Measurements from ENCODE around the gene BCO2.

The BCO2 gene, protein sequence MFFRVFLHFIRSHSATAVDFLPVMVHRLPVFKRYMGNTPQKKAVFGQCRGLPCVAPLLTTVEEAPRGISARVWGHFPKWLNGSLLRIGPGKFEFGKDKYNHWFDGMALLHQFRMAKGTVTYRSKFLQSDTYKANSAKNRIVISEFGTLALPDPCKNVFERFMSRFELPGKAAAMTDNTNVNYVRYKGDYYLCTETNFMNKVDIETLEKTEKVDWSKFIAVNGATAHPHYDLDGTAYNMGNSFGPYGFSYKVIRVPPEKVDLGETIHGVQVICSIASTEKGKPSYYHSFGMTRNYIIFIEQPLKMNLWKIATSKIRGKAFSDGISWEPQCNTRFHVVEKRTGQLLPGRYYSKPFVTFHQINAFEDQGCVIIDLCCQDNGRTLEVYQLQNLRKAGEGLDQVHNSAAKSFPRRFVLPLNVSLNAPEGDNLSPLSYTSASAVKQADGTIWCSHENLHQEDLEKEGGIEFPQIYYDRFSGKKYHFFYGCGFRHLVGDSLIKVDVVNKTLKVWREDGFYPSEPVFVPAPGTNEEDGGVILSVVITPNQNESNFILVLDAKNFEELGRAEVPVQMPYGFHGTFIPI

DNA sequence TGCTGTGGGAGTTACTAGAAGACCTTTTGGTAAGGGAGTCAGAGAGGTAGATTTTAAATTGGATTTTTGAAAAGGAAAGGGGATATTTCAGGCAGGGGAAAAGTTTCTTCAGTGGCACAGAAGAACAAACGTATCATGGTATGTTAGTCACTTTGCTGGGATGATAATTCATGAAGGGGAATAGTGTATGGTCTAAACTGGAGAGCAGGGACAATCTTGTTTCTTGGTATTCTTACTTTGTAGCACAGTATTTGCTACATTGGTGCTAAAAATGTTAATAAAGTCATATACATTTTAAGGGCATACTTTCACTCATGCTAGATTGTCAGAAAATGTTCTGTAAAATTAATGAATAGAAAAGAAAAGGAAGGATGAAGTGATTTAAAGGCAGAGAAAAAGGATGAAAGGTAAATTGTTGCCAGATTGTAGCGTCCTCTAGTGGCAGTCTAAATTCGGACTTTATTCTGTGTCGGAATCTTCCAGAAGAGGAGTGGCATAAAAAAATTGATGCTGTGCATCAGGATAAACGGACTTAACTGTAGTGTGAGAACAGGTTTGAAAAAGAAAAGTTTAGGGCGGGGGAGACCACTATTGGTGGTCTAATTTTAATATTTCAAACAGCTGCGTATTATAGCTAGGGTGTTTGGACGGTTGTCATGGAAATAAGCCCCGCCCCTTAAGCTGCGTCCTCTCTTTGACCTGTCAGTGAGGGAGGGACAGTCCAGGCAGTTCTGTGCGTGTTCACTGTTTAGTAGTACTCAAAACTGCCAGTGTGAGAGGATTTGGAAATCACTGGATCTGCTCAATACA, at the start of gene BCO2:
BCO2 (plus strand) TSS at position 724 of the 810 bp plus-strand sequence. CDS start 90 bp downstream, outside the sequence.
- H3K27ac Mint-ChIP-seq = peak within 1 kb of the TSS in 1 of 2 donors; percentile 13
- H3K27me3 Mint-ChIP-seq = peaks cover 23% of the 10 kb centered on the region
- peaks cover 10% of the 10 kb centered on the region for H3K4me1 Mint-ChIP-seq
- peak; percentile 10 to 43 for DNase-seq
- ATAC-seq = peak; percentile 81
- no peaks in the 10 kb centered on the region for H3K9me3 Mint-ChIP-seq
- peak within 1 kb of the TSS; percentile 38 to 68 for H3K4me3 Mint-ChIP-seq

DNA sequence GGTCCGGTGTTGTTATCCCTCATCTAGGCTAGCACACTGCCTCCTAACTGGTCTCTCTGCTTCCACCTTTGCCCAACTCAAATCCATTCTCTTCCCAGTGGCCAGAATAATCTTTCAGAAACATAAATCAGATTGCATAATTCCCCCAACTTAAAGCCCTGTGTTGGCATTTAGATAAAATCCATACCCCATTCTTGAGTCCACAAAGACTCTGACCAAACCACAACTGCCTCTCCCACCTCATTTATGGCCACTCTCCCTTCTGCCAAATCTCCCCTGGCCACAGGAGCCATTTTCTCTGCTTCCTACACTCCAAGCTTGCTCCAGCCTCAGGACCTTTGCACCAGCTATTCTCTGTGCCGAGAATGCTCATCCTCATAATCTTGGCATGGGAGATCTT, 48.3 kb upstream of the BCO2 start:
- no peaks in the 10 kb centered on the region for H3K27me3 Mint-ChIP-seq
- no peak overlapping the region for H3K27ac Mint-ChIP-seq
- peaks cover 9% of the 10 kb centered on the region for H3K4me1 Mint-ChIP-seq
- DNase-seq (no peak), ATAC-seq (no peak)
- no peak overlapping the region for H3K4me3 Mint-ChIP-seq
- H3K9me3 Mint-ChIP-seq = no peaks in the 10 kb centered on the region

DNA sequence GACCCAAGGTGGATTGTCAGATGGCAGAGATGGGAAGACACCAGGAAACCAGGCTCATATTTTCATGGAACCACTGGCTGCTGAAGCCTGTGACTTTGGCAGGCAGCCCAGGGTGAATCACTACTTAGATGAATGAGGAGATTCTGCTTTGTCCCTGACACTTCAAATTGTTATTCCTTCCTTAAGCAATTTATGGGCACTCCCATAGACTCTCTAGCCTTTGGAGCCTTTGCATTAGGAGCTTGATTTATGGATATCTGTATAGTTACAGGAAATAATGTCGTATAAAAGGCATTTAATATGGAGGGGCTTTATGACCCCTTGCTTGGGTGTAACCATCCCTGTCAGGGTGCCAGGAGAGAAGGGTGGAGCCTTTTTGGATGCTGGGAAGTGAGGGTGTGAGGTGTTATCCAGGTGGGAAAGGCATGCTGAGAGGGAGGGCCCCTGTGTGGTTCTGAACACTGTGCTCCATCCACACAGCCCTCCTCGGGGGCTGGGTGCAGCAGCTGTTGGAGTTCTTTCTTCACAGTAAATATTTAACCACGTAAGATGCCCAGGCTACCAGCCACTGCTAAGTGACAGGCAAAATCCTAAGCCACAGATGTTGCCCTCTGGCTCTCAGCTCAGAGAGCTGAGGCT, 46.7 kb upstream of the BCO2 start:
- ATAC-seq (no peak), DNase-seq (no peak)
- no peaks in the 10 kb centered on the region for H3K9me3 Mint-ChIP-seq
- H3K27ac Mint-ChIP-seq = peak overlapping the region in 1 of 2 donors; percentile 41
- no peaks in the 10 kb centered on the region for H3K27me3 Mint-ChIP-seq
- no peak overlapping the region for H3K4me3 Mint-ChIP-seq
- H3K4me1 Mint-ChIP-seq = peaks cover 10% of the 10 kb centered on the region

DNA sequence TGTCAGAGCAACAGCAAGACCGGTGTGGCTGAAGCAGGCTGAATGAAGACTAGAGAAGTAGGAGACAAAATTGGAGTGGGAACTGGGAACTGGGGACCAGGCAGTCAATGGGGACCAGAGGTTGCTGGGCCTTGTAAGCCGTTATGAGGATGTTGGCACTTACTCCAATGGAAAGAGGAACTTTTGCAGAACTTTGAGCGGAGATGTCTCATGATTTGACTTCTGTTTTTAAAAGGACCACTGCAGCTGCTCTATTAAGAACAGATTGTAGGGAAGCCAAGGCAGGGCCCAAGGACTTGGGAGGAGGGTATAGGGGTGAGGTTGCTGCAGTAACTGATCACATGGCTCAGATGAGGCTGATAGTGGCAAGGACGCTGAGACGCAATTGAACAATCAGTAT, 45.7 kb upstream of the BCO2 start:
- no peaks in the 10 kb centered on the region for H3K27me3 Mint-ChIP-seq
- peaks cover 10% of the 10 kb centered on the region for H3K4me1 Mint-ChIP-seq
- no peaks in the 10 kb centered on the region for H3K9me3 Mint-ChIP-seq
- DNase-seq (no peak), ATAC-seq (no peak)
- no peak overlapping the region for H3K4me3 Mint-ChIP-seq
- H3K27ac Mint-ChIP-seq = no peak overlapping the region

DNA sequence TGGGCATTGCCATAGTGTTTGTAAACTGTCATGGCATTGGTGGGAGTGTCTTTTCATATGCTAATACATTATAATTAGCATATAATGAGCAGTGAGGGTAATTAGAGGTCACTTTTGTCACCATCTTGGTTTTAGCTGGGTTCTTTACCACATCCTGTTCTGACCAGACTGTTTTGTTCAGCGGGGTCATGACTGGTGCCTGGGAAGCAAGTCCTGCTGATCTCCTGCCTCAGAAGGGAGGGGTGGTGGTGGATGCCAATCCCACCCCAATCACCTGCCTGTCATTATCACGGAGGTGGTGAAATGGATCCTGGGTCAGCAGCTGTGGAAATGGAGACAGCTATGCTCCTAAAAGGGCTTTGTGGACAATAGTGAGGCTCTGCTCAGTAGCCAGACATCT, 42.6 kb upstream of the BCO2 start:
- H3K4me1 Mint-ChIP-seq = peaks cover 10% of the 10 kb centered on the region

DNA sequence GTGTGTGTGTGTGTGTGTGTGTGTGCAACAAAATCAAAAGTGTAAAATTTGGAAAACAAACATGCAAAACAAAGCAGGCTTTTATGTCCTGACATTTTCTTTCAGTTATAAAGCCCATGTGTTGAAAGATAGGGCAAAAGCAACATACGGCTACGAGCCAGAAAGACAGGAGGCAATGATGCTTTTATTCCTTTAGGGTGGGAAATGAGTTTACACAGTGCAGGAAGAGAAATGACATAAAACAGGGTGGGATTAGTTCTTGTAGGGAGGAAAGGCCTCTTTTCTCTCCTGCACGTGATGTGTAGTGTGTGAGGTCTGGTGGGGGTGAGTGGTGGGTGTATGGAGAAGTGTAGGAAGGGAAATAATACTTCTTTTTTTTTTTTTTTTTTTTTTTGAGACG, 40.8 kb upstream of the BCO2 start:
- no peak for ATAC-seq
- H3K4me3 Mint-ChIP-seq = no peak overlapping the region
- no peaks in the 10 kb centered on the region for H3K27me3 Mint-ChIP-seq
- peaks cover 10% of the 10 kb centered on the region for H3K4me1 Mint-ChIP-seq
- H3K27ac Mint-ChIP-seq = no peak overlapping the region
- no peak for DNase-seq
- no peaks in the 10 kb centered on the region for H3K9me3 Mint-ChIP-seq

More for the DNA sequence above, 42.6 kb upstream of the BCO2 start:
- no peak for ATAC-seq
- Mint-ChIP-seq H3K27ac (peak overlapping the region in 1 of 2 donors; percentile 8), H3K9me3 (no peaks in the 10 kb centered on the region), H3K4me3 (no peak overlapping the region), H3K27me3 (no peaks in the 10 kb centered on the region)
- DNase-seq = no peak

DNA sequence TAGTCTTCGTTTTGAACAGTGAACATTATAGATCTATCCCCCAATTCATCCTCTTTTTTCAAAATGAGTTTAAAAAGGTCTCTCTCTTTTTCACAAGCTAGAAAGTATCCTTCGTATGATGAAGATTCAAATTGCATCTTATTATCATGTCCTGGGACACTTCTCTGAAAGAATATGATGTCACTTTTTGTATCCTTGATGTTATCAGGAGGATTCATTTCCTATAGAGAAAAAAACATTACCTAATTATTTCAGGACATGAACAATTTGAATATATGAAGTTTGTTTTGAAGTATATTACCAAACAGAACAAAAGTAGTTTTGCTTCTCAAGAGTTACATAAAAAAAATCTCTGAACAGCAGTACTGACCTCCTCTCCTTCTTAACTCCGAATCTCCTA, 31.7 kb upstream of the BCO2 start:
- DNase-seq (no peak), ATAC-seq (no peak)
- Mint-ChIP-seq H3K27me3 (no peaks in the 10 kb centered on the region), H3K4me1 (no peaks in the 10 kb centered on the region), H3K9me3 (peaks cover 0 to 6% of the 10 kb centered on the region in 2 donors), H3K4me3 (no peak overlapping the region), H3K27ac (no peak overlapping the region)

DNA sequence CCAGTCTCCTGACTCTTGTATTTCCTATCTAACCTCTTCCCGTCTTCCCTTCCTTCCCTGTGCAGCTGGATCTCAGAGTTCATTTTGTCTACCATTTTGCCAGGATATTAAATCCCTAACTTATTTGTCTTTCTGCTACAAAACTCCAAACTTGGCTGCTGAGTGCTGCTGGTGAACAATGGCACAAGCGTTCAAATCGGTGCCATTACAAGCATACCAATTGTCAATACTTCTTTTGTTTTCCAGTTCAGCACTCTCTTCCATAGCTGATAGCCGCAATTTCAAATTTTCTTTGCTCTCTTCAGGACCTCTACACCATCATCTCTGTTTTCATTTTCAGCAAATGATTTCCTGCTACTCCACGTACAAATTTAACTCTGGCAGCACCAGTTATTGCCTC, 24.8 kb upstream of the BCO2 start:
- no peak for DNase-seq
- Mint-ChIP-seq H3K9me3 (no peaks in the 10 kb centered on the region), H3K27me3 (no peaks in the 10 kb centered on the region), H3K4me1 (no peaks in the 10 kb centered on the region), H3K27ac (no peak overlapping the region), H3K4me3 (no peak overlapping the region)
- no peak for ATAC-seq

DNA sequence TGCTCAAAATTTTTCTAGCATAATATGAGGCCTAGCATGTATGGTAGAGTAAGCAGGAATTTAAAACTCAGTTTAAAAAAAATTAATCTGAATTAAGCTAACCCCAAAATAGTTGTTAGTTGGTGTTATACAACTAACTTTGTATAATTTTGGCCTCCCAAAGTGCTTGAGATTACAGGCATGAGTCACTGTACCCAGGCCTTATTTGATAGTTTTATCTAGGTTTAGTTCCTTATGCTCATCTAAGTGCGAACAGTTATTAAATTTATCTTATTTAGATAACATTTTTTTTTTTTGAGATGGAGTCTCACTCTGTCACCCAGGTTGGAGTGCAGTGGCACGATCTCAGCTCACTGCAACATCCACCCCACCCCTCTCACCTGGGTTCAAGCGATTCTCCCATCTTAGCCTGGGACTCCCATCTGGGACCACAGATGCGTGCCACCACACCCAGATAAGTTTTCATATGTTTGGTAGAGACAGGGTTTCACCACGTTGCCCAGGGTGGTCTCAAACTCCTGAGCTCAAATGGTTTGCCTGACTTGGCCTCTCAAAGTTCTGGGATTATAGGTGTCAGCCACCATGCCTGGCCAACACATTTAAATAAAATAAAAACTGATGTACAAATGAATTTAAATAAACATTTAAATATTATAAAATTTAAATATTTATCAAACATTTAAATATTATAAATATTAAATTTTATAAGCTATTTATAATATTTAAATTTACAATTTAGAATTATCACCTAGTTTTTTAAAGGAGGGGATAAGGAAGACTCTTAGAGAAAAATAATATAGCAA, 19.0 kb upstream of the BCO2 start:
- H3K27ac Mint-ChIP-seq = no peak overlapping the region
- H3K9me3 Mint-ChIP-seq = no peaks in the 10 kb centered on the region
- ATAC-seq = no peak
- H3K4me1 Mint-ChIP-seq = peaks cover 6% of the 10 kb centered on the region
- no peak for DNase-seq
- no peak overlapping the region for H3K4me3 Mint-ChIP-seq
- H3K27me3 Mint-ChIP-seq = peaks cover 9% of the 10 kb centered on the region

DNA sequence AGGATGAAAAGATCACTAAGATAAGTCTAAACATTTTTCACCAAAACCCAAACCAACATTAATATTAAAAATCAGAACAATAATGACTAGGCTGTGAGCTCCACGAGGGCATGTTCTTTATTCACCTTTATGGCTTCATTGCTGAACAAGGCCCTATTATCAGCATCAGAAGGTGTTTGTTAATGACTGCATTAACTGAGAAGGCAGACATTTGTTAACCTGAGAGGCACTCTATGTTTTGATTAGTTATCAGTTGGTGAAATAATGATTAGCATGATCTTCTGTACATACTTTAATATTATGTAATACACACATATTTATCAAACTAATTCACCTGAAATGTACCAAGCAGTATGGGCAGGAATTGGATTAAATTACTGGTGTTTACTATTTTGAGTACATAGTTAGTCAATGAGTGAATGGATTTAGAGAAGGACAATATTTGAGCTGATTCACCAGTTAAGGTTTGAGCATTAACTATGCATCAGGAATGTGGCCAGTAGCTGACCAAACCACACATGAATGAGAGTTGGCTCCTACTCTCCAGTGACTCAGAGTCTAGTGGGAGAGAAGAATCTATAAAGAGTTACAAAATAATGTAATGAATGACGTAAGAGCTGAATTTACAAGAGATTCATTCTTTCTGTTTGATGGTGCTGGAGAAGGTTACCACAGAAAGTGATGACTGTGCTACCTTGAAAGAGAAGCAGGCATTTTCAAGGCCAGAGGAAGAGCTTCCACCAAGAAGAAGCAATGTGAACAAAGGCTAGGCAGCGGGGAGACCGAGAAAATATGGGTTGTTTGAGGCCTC, 18.2 kb upstream of the BCO2 start:
- DNase-seq (peak in 1 of 2 donors; percentile 18), ATAC-seq (peak; percentile 89)
- Mint-ChIP-seq H3K27ac (no peak overlapping the region), H3K4me1 (peaks cover 6% of the 10 kb centered on the region), H3K27me3 (peaks cover 14% of the 10 kb centered on the region), H3K4me3 (no peak overlapping the region), H3K9me3 (no peaks in the 10 kb centered on the region)

DNA sequence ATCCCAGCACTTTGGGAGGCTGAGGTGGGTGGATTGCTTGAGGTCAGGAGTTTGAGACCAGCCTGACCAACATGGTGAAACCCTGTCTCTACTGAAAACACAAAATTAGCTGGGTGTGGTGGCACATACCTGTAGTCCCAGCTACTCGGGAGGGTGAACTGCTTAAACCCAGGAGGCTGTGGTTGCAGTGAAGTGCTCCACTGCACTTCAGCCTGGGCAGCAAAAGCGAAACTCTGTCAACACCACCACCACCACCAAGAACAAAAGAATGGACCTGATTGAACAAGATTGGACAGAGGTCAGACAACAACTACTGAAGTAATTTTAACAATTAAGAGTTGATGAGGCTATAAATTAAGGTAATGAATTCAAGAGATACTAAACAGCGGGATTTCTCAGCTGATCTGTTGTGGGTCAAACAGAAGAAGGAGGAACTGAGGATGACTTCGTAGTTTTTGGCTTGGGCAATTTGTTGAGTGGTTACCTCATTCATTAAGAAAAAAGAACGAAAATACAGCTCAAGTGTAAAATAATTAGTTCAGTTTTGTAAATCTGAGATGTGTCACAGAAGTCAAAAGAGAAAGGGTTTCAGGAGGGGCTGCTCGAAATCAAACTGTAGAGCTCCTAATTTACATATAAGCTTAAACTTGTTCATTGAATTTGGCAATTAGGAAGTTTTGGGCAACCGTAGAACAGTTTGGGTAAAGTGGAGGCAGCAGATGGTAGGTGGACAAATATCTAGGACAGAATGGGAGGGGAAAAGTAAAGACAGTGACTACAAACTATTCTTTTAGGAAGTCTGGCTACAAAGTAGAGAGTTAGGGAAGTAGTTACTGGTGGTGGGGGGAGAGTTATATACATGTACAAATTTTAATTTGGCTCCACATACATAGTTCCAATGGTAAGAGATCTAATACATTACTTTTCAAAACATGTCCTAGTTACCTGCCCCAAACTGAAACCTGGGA, 15.9 kb upstream of the BCO2 start:
- Mint-ChIP-seq H3K9me3 (no peaks in the 10 kb centered on the region), H3K4me1 (peaks cover 13% of the 10 kb centered on the region), H3K4me3 (no peak overlapping the region), H3K27me3 (peaks cover 32% of the 10 kb centered on the region), H3K27ac (no peak overlapping the region)
- ATAC-seq (no peak), DNase-seq (no peak)

DNA sequence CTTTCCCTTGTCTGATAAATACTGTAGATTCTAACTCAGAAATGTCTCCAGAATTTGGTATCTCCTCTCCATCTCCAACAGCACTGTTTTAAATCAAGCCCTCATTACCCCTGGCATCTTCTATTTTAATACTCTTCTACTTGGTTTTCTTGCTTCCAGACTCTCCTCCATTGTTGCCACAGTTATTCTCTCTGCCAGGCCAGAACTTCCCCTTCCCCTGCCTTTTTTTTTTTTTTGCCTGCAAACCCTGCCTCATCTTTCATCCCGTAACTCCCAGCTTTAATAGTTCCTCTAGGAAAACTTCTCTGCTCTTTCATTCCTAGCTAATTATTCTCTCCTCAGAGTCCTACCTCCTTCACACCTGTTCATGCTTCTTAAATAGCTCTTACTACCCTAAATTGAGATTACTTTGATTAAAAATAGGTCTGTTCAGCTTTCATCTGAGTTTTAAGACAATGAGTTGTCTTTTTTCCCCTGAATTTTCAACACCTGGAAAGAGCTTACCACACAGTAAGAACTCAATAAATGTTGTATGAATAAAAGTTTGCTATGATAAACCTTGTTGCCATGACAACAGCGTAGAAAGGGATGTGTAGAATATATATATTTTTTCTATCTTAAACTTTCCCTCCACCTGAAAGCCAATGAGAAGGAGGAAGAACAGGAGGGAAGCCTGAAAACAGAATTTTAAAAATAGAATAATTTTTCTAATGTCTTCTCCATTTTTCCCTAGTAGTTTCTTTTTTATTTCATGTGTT, 15.0 kb upstream of the BCO2 start:
- ATAC-seq (no peak), DNase-seq (no peak)
- peaks cover 41% of the 10 kb centered on the region for H3K27me3 Mint-ChIP-seq
- peaks cover 13% of the 10 kb centered on the region for H3K4me1 Mint-ChIP-seq
- no peaks in the 10 kb centered on the region for H3K9me3 Mint-ChIP-seq
- H3K27ac Mint-ChIP-seq = no peak overlapping the region
- no peak overlapping the region for H3K4me3 Mint-ChIP-seq

DNA sequence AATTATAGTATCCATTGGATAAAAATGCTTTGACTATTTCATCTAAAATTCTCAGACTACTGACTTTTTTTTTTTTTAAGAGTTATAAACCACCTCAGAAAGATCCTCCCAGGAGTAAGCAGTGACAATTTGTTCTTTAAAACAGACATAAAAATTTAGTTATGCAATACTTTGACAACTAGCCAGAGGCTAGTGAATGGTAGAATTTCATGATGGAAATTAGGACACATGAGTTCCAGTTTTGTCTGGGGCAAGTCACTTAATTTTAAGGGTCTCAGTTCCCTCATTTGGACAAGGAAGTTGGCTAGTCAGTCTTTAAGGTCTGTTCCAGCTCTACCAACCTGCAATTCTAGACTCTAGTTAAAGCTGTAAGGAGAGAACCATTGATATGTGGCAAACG, 14.3 kb upstream of the BCO2 start:
- H3K4me3 Mint-ChIP-seq = no peak overlapping the region
- H3K4me1 Mint-ChIP-seq = peaks cover 13% of the 10 kb centered on the region
- DNase-seq (no peak), ATAC-seq (no peak)
- H3K27me3 Mint-ChIP-seq = peaks cover 42% of the 10 kb centered on the region
- H3K27ac Mint-ChIP-seq = no peak overlapping the region
- H3K9me3 Mint-ChIP-seq = no peaks in the 10 kb centered on the region
